ENCODE data around the gene PLAGL2. TPM values are rescaled to one million over a fixed set of nuclear protein-coding genes. Genes with fewer than 3 reads are reported as not detected.

PLAGL2 gene
- polyA plus RNA-seq, 1 donor from 2014 or later: 2.7 TPM

GRCh38 chr20:32167552-32167951 is 40.0 kb downstream of the PLAGL2 start:
- H3K9me2 ChIP-seq (ENCODE audit: insufficient read depth, low read length): no peaks in the 10 kb centered on the region
- no peaks in the 10 kb centered on the region for H3K9me3 ChIP-seq (ENCODE audit: low read length)
- no peak overlapping the region for H3K4me3 ChIP-seq (ENCODE audit: low read length)
- no peaks in the 10 kb centered on the region for H4K20me1 ChIP-seq (ENCODE audit: insufficient read depth)
- H3K36me3 ChIP-seq (ENCODE audit: insufficient read depth, low read length): no peaks in the 10 kb centered on the region
- H2AFZ ChIP-seq (ENCODE audit: low read depth, low read length): no peak overlapping the region
- no peaks in the 10 kb centered on the region for H3K79me2 ChIP-seq (replicated peaks; ENCODE audit: insufficient read depth, low read length)
- no peak overlapping the region for H3K9ac ChIP-seq (ENCODE audit: low read length)
- TF ChIP-seq, protein P1, sequence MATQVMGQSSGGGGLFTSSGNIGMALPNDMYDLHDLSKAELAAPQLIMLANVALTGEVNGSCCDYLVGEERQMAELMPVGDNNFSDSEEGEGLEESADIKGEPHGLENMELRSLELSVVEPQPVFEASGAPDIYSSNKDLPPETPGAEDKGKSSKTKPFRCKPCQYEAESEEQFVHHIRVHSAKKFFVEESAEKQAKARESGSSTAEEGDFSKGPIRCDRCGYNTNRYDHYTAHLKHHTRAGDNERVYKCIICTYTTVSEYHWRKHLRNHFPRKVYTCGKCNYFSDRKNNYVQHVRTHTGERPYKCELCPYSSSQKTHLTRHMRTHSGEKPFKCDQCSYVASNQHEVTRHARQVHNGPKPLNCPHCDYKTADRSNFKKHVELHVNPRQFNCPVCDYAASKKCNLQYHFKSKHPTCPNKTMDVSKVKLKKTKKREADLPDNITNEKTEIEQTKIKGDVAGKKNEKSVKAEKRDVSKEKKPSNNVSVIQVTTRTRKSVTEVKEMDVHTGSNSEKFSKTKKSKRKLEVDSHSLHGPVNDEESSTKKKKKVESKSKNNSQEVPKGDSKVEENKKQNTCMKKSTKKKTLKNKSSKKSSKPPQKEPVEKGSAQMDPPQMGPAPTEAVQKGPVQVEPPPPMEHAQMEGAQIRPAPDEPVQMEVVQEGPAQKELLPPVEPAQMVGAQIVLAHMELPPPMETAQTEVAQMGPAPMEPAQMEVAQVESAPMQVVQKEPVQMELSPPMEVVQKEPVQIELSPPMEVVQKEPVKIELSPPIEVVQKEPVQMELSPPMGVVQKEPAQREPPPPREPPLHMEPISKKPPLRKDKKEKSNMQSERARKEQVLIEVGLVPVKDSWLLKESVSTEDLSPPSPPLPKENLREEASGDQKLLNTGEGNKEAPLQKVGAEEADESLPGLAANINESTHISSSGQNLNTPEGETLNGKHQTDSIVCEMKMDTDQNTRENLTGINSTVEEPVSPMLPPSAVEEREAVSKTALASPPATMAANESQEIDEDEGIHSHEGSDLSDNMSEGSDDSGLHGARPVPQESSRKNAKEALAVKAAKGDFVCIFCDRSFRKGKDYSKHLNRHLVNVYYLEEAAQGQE (IDR thresholded peaks at IDR 0.05; ENCODE audit: borderline replicate concordance): no peak
- TF ChIP-seq POLR2AphosphoS5 (IDR thresholded peaks at IDR 0.05) (no peak), RAD21 (conservative IDR thresholded peaks at IDR 0.05) (no peak), CTCF (IDR thresholded peaks at IDR 0.05; ENCODE audit: poor library complexity, severe bottlenecking) (no peak), EP300 (conservative IDR thresholded peaks at IDR 0.05; ENCODE audit: poor library complexity, severe bottlenecking) (no peak), TAF1 (IDR thresholded peaks at IDR 0.05; ENCODE audit: low read depth) (no peak), SMC3 (conservative IDR thresholded peaks at IDR 0.05; ENCODE audit: poor library complexity) (no peak)
- no peak overlapping the region for H3K4me2 ChIP-seq (ENCODE audit: low read length)
- H3F3A ChIP-seq (ENCODE audit: insufficient read depth, low read length, poor library complexity, severe bottlenecking): no peaks in the 10 kb centered on the region
- H3K27ac ChIP-seq (ENCODE audit: low read length): no peak overlapping the region
- H3K27me3 ChIP-seq (ENCODE audit: insufficient read depth, low read depth, low read length): no peaks in the 10 kb centered on the region

DNA sequence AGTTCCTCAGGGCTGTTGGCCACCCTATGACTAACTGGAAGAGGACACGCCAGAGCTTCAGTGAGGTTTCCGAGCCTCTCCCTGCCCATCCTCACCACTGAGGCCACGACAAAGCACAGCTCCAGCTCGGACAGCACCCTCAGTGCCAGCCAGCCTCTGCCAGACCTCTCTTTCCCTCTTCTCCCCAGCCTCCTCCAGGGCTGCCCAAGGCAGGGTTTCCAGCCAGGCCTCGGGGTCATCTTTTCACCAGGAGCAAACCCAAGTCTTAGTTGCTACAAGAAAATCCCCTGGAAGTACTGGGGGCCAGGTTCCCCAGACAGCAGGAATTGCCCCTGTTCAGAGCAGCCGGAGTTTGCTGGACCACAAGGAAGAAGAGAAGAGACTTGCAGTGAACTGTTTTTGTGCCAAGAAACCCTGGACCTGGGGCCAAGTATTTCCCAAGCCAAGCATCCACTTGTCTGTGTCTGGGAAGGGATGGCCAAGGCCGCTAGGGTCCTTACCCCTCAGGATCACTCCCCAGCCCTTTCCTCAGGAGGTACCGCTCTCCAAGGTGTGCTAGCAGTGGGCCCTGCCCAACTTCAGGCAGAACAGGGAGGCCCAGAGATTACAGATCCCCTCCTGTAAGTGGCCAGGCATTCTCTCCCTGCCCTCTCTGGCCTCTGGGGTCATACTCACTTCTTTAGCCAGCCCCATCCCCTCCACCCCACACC is 41.6 kb downstream of the PLAGL2 start:
- H3K36me3 ChIP-seq (ENCODE audit: insufficient read depth, low read length): peaks cover 2% of the 10 kb centered on the region
- no peaks in the 10 kb centered on the region for H3K9me3 ChIP-seq (ENCODE audit: low read length)
- TF ChIP-seq TAF1 (IDR thresholded peaks at IDR 0.05; ENCODE audit: low read depth) (no peak), SMC3 (conservative IDR thresholded peaks at IDR 0.05; ENCODE audit: poor library complexity) (no peak), MXI1 (conservative IDR thresholded peaks at IDR 0.05; ENCODE audit: poor library complexity, severe bottlenecking) (no peak), EZH2 (IDR thresholded peaks at IDR 0.05; ENCODE audit: borderline replicate concordance, insufficient read depth, low read length, poor library complexity, severe bottlenecking) (no peak)
- H3K27me3 ChIP-seq (ENCODE audit: insufficient read depth, low read depth, low read length): no peaks in the 10 kb centered on the region
- no peak overlapping the region for H3K27ac ChIP-seq (ENCODE audit: low read length)
- no peak overlapping the region for H3K4me2 ChIP-seq (ENCODE audit: low read length)
- no peaks in the 10 kb centered on the region for H3F3A ChIP-seq (ENCODE audit: insufficient read depth, low read length, poor library complexity, severe bottlenecking)
- no peak overlapping the region for H3K4me3 ChIP-seq (ENCODE audit: low read length)
- no peak overlapping the region for H3K9ac ChIP-seq (ENCODE audit: low read length)
- H3K9me2 ChIP-seq (ENCODE audit: insufficient read depth, low read length): no peaks in the 10 kb centered on the region
- H2AFZ ChIP-seq (ENCODE audit: low read depth, low read length): no peak overlapping the region
- no peaks in the 10 kb centered on the region for H3K79me2 ChIP-seq (replicated peaks; ENCODE audit: insufficient read depth, low read length)
- no peaks in the 10 kb centered on the region for H4K20me1 ChIP-seq (ENCODE audit: insufficient read depth)

Measured in neural cell (in vitro differentiated cells).